HG02798 (cell line): Measurements from ENCODE around the gene RRP12.
A peak's percentile ranks its signal among the peaks of the same experiment; 100 is the strongest.

Source experiments
- ATAC-seq: cut with Tn5 transposase; IDR thresholded peaks from one replicate; pipeline ENCODE4 v1.9.1; 2021; ENCODE audit warnings: mild to moderate bottlenecking; ENCODE audit not compliant: unreplicated experiment, poor library complexity

The RRP12 gene

DNA sequence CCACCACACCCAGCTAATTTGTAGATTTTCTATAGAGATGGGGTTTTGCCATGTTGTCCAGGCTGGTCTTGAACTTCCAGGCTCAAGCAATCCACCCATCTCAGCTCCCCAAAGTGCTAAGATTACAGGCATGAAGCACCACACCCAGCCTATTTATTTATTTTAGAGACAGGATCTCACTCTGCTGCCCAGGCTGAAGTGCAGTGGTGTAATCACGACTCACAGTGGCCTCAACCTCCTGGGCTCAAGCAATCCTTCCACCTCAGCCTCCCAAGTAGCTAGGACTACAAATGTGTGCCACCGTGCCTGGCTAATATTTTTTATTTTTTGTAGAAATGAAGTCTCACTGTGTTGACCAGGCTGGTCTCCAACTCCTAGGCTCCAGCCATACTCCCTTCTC, 59.7 kb downstream of the RRP12 start:
- no peak for ATAC-seq

DNA sequence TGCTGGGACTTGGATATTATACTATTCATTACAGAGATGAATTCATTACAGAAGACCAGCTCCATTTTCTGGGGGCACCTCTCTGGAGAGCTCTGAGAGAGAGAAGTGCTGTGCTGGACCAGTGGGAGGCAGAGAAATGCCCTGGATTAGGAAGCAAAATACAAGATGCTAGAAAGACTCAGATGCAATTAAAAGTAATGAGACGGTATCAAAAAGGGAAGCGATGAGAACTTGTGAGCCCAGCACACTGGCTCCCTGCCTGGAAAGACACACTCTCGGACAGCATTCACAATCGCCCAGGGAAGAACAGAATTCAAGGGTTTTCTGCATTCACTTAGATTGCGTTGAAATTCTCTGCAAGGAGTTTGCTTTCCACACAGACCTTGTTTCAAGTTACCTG, 63.1 kb downstream of the RRP12 start:
- no peak for ATAC-seq

DNA sequence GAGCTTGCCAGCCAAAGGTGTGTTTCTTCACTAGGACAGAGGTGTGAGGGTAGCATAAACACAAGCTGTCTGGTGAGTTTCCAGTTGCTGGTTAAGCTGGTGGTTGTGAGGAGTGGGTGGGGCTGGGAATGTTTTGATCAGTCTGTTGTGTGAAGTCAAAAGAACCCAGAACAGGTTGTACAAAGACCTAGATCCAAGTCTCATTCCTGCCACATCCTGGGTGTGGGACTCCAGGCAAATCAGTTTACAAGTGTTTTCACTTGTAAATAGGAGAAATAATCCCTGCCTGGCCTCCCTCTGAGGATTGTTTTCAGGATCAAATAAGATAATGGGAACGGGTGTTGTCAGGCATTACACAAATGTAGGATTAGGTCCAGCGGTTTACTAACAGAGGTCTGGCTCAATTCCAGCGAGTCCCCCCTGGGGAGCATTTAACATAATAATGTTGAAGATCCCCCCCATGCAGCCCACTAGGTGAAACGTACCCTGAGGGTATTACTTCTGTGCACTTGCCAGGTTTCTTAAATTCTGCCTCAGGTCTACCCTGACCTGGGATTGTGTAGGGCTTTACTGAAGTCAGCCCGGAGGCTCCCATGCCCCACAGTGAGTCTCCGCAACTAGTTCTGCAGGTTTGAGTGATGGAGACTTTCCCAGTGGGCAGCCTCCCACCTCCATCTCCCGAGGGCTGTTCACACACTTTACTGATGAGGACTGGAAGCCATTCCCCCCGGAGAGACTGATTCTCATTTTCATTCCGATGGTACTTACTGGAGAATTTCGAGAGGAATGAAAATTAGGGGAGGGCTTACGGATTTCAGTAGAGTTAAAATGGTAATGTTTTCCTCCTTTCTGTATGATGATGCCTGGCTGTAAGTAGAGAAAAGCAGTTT, 64.0 kb downstream of the RRP12 start:
- ATAC-seq, result no peak

DNA sequence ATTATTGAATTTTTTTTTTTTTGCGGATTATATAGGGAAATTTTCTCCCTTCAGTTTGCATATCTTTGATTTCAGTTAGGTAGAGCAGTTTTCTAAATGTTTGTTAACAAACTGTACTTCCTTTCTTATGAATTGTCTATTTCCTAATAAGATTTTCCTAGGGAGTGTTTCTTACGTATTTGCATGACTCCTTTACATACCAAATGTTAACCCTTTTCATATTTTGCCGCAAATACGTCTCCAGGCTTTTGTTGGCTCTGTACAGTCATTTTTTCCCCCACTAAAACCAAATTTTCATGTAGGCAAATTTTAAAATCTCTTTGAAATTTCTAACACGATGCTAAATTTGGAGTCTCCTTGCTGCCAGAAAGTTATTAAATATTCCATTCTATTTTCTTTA, 64.7 kb downstream of the RRP12 start:
- ATAC-seq, result no peak

DNA sequence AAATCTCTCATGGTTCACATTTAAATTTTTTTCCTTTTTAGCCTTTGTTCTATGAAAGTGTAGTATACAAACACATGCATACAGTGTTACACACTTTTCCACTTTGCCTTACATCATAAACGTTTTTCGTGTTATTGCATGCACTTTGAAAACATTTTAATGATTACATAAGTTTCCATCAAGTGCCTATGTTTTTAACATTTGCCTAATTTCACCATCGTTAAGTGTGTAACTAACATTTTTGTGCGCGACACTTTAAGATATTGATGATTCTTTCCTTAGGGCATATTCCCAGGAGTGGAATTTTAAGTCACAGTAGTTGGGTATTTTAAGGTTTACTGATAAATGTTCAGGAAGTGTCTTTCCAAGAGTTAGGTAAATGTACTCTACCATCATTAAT, 65.1 kb downstream of the RRP12 start:
- no peak for ATAC-seq

DNA sequence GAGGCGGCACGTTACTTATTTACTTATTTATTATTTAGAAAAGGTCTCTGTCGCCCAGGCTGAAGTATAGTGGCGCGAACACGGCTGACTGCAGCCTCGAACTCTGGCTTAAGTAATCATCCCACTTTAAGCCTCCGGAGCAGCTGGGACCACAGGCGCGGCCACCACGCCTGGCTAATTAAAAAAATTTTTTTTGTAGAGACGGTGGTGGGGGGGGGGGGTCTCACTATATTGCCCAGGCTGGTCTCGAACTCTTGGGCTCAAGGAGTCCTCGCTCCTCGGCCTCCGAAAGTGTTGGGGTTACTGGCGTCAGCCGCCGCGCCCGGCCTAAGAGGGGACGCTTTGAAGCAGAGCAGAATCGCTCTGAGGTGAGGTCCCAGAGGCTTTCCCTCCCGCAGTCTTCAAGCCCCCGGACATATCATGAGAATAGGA, 65.9 kb downstream of the RRP12 start:
- ATAC-seq, result no peak

DNA sequence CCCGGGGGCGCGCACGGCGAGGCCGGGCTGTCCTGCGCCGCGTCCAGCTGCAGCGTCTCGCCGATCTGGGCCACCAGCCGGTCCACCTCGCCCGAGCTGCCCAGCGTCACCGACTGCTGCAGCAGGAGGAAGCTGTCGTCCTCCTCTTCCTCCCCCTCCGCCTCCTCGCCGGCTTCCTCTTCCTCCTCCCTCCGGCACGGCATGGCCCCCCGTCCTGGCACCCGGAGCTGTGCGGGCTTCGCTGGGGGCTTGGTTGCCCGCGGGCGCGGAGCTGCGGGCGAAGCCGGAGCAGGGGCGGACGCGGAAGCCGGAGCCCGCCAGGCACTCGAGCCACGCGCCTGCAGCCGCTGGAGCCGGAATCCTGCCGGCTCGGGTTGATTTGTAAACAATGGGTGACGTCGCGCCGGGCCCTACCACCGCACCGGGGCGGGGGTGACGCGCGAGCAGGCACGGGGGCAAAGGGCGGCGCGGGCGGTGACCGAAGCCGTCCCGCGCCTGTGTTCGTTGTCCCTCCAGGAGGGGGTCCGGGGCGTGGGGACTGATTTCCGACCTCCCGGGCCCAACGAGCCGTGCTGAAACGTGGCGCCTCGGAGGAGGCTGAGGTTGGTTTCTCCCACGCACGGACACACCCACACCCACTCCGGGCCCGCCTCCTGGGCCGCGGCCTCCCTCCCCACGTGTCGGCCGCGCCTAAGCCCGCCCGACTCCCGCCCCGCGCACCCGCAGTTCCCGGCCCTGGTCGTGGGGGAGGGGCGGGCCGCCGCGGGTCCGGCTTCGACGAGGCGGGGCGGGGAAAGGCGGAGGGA, 66.6 kb downstream of the RRP12 start, which contains the start of gene FRAT2:
Gene FRAT2 (minus strand): TSS at position 360 of the 806 bp plus-strand sequence. CDS start 157 bp downstream, at position 203.
- peak; percentile 89 for ATAC-seq

DNA sequence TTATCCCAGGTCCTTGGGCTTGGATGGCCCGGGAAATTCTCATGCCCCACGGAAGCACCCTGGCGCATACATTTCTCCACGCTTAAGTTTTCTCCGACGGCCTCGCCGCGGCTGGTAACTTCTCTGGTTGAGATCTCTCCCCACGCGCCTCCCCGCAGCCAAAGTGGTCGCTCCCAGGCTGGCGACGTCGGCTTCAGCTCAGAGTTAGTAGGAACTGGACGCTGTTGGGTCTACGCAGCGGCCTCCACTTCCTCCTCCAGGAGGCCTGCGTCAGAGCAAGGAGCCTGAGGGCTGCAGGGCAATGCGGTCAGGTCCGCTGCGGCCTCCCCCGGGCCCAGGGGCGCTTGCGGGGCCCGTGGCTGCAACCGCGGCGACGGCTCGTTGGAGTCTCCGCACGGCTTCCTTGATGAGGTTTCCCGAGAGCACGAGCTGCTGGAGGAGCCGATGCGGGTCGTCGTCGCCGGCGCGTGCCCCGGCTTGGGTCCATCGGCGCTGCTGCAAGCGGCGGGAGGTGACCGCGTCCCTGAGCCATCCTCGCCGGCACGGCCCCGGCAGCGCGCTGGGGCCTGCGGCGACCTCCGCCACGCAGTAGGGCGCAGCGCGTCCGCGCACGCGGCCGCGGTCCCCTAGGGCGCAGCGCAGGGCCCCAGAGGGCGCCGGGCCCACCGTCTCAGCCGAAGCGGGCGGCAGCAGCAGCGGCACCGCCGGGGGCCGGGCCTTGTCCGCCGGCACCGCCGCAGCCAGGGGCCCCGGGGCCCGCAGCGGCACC, 67.4 kb downstream of the RRP12 start:
- ATAC-seq, result peak; percentile 11

DNA sequence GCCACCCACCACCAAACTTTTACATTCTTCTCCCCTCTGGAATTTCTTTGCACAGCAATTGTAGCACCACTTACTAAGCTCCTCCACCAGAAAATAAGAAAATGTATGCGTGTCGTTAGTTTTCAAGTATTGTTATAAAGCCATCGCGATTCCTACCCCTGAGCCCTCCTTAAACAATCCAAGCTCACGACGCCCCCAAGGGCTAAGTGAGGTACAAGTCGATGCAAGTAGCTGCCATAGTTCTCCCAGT, 67.9 kb downstream of the RRP12 start:
- ATAC-seq, result no peak

DNA sequence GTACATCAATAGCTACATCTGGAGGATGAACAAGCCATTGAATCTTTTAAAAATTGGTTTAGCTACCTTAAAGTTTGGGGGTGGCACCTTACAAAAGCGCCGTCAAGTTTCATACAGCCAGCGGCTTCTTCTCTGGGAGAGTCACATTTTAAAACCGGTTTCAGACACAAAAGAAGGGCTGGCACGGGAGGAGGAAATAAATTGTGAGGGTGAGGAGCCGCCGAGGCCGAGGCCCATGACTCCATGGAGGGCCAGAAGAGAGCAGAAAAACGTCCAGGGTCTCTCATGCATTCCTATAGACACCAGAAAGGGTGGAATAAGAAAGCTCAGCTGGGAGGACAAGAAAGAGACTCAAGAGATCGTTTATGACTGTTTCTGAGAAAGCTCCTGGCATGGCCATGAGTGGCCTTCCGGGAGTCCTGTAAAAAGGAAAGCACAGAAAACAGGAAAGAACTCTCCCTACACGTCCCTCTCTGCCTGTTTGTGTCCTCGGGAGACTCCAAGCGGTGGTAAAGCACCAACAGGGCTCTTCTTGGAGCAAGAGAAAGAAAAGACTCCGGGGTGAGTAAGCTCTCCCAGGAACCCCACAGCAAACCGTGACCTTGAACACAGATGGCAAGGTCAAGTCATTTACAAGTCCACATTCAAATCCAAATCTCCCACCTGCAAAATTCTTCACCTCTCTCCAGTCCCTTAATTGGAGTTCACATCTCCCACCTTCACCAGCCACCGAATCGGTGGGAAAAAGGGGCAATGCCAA, 68.4 kb downstream of the RRP12 start:
- no peak for ATAC-seq

DNA sequence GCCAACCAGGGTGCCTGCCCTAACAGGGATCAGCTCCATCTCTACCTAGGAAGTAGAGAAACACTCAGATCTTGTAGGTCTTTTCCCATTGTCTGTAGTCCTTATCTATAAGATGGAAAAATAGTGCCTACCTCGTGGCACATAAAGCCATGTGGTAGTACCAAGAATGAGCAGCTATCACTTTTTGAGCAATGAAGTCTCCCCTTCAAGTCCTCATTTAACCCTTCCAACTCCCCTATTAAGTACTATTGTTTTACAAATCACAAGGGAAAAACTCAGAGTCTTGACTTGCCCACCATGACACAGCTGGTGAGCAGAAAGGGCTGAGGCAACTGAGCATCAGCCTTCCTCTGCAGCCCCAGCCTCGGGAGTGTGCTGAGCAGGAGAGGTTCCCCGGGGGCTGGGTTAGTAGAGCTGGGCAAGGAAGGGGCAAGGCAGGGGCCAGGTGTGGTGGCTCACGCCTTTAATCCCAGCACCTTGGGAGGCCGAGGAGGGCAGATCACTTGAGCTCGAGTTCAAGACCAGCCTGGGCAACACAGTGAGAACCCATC, 69.9 kb downstream of the RRP12 start:
- no peak for ATAC-seq

DNA sequence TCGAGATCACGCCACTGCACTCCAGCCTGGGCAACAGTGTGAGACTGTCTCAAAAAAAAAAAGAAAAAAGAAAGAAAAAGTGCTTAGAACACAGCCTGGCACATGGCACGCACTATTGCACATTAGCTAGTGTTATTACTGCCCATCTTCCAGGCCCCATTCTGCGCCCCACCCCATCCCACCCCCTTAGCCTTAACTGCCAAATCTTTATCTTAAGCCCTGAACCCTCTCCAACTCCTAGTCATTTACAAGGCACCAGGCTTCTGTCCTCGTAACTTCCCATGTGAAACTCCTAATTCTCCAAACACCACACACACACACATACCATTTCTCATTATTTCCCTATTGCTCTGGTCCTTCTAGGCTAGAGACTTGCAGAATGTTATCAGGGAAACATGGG, 71.4 kb downstream of the RRP12 start:
- ATAC-seq, result no peak

DNA sequence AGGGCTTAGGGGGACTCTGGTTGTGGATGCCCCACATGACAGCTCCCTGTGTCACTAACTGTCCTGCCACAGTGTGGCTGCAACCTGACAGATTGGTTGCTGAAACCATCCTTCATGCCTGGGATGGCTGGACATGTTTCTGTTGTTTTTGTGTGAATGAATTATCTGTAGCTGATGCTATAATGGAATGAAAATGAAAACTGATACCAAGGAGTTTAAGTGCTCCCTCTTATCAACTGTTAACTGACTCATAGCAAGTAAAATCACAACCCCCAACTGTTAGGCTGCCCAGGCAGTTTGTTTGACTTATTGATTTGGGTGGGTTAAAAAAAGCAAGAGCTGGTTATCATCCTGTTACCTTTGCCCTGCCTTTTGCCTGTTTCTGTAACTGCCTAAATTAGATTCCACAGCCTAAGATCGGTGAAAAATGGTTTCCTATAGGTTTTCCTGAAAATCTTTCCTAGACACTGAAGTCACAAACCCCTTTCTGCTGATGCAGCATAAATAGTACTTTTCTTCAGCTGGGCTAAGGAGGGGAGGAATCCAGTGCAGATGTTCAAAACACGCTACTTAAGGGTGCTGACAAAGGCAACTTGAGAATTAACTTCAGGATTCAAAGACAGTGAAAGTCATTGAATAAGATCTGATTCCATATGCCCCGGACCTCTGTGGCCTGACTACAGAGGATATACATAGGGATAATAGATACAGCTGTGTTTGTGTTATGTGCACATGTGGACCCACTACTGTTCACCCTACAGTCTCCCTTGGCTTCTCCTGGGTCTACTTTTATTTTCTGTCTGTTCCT, 72.3 kb downstream of the RRP12 start:
- ATAC-seq, result no peak

DNA sequence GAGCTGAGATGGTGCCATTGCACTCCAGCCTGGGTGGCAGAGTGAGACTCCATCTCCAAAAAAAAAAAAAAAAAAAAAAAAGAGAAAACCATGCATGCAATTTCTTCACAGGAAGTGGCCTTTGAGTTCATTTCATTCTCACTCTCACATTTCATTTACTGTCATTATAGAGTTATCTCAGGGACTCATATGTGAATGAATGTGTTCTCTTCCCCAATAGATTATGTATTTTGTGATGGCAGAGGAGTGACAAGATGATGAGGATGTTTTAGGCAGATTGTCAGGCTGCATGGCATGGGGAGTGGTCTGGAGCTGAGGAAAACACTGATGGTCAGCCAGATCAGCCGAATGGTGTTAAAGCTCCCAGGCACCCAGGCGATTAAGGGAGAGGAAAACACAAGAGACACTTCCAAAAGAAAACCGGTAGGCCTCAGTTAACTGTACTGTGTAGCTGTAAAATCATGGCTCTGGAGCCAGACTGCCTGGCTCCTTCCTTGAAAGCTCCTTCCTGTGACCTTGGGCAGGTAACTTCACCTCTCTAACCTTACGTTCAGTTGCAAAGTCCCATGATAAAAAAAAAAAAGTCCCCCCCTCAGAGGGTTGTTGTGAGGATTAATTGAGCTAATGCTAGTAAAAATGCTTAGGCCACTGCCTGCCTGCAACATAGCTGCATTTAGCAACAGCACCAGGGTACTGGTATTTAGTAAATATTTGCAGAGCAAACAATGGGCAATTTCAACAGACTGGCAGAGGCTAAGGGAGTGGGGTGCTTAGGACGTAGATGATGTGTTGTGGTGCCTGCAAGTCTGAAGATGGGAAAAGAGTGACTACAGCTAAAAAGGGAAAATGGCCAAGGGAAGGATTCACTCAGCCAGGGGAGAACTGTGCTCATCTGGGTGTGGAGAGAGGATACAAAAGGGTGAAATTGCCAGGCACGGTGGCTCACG, 73.5 kb downstream of the RRP12 start:
- no peak for ATAC-seq

DNA sequence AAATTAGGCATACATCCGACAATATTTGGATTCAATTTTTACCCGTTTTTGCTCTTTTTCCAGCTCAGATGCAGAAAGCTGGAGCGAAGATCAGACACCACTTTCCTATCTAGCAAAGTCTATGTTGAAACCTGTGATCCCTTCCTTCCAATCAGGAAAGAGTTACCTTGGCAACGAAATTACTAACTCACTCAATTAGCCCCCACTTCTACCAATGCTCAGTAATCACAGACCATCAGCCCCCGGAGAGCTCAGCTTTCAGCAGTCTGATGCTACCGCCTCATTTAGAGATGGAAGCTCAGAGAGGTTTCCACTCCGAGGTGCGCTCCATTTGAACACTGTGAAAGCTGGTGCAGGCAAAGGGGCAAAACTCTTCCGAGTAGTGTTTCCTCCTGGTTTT, 75.4 kb downstream of the RRP12 start:
- ATAC-seq, result no peak

DNA sequence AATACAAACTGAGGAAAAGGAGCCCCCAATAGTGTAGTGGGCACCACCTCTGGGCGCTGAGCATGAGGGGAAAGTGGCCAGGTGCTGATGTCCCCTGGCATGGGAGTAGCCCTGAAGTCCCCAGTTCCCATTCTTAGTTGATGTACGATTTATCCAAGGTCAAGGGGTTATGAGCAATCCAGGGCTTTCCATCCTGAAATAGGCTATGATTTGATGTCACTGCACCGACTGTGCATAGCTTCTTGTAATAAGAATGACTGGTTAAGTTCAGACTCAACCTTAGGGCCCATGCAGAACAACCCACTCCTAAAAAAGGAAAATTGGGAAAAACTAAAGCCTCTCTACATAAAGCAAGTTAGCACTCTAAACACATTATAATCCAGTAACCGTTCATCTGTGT, 77.6 kb downstream of the RRP12 start:
- ATAC-seq, result no peak

DNA sequence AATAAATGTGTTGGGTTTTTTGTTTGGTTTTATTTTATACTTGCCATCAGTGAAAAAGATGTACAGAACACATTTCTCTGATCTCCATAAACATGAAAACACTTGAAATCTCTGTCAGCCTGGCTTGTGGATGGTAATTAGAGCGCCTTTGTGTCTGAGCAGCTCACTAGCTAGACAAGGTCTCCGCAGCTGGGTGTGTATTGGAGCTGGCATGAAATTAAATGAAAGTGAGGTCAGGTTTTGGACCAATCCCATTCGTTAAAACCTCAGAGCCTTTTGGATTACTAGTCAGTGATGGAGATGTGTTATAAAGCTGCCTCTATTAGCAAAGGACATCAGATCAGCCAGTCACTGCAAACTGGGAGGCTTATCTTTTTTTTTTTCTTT, 79.3 kb downstream of the RRP12 start:
- ATAC-seq, result no peak
